GOT3 (cell line): ENCODE data around the gene GLDN.
"Not testable (repeated sequence)": the region's sequence is repeated elsewhere in the genome, so short reads cannot be mapped to it uniquely, and the experiment has no call there.

Source experiments
- DNase-seq: peaks from one replicate; lab custom pipeline; 2025; ENCODE audit warnings: mixed read lengths; lab: John Stamatoyannopoulos, UW

Gene GLDN

DNA sequence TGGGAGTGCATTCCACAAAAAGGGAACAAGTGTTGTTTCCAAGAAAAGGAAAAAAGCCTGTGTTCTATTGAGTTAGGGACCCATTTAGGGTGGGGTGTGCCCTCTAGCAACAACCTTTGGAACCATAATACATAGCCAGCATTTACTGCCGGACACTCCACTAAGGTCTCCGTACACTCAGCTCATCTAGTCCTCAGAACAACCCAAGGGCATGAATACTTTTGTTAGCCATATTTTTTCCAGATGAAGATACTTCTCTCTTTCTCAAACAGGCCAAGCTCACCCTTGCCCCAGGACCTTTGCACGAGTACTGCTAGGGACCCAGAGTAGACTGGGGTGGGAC lies 46.2 kb downstream of the GLDN start:
- no peak for DNase-seq

DNA sequence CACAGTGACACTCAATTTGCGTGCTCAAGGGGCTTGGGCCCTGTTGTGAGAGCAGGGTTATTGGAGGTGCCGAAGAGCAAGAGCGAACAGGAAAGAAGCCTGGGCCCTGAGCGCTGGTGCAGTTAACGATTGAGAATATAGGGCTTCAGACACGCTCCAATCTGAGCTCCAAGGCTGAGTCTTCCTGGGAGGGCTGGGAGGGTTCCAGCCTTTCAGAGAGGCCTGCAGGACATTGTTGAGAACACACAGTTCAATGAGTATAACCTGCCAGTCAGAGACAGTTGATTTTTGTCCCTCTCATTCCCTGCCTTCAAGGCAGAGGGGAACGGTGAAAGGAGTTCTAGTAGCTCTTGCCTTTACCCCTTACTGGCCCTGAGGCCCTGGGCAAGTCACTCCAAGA lies 47.3 kb downstream of the GLDN start:
- DNase-seq = no peak

DNA sequence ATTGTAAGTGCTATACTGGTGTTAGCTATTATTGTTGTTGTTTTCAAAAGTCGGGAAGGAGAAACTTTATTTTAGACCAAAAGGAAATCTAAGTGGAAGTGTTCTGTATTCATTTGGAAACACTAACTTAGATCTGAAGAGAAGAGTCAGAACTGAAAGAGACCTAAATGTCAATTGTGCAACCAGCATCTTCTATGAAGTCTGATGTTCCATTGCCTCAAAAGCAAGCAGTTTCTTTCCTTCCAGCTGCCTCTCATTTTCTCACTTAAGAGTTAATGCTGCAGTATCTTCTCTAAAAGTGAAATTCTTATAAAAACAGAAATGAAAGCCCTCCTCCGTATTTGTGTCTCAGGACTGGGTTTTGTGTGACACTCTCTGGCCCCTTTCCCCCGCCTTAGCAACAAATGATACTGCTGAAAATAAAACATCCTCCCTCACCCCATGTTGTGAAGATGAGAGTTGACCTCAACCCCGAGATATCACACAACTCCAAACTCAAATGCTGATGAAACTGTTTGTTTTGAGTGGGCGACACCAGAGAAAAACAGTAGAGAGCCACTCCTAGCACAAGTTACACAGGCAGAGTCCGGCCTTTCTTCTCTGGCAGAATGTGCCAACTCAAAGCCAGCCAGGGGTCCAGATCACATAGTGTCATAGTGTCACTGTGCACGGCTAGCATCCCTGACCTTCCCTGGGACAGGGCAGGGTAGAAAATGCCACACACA lies 48.9 kb downstream of the GLDN start:
- DNase-seq = no peak

DNA sequence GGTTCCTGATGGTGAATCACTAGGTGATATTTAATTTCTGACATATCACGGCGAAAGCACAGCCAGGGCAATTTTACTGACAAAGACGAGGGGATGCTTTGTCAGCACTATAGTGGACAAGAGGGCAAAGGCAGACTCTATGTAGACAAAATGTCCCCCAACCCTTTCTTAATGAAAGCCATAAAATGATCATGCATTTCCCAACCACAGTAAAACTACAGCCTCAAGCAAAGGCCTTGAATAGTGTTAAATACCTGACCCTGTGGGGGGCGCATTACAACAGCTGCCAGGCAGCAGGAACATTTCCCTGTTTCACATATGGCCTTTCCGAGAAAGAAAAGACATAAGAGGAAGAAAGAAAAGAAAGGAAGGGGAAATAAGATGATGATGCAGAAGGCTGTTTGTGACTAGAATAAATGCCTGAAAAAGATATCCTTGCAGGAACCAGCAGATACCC lies 49.5 kb downstream of the GLDN start:
- no peak for DNase-seq

DNA sequence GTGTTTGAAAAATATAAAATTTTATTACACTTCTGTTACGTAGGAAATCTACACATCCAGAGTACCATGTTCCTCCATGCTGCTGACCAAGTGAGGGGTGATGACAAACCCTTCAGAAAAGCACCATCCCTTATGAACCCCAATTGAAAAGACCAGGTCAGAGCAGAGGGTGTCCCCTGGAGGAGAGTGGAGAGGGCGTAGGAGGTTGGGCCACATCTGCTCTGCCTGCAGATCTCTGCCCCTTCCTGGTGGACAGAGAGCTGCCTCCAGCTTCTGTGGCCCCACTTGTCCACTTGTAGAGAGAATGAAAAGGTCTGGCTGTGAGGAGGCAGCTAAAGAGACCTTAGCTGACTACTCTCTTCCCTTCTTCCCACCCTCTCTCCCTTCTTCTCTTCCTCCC lies 55.5 kb downstream of the GLDN start:
- no peak for DNase-seq

DNA sequence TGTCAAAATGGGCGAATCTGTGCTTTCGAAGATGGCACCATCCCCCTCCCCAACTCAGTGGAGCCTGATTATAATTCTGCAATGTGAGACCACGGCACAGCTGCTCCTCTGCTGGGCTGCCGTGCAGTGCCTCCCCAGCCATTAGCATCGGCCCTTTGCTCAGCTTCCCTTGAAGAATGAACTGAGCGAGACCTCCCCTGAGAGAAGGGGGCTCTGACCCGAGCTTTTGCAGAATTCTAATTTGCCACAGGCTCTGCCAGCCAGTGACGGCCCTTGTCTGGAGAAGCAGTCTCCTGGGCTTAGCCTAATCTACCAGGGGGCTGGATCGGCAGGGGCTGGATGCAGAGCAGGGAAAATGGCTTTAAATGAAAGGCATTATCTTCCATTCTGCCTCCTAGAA lies 57.2 kb downstream of the GLDN start:
- DNase-seq = no peak

DNA sequence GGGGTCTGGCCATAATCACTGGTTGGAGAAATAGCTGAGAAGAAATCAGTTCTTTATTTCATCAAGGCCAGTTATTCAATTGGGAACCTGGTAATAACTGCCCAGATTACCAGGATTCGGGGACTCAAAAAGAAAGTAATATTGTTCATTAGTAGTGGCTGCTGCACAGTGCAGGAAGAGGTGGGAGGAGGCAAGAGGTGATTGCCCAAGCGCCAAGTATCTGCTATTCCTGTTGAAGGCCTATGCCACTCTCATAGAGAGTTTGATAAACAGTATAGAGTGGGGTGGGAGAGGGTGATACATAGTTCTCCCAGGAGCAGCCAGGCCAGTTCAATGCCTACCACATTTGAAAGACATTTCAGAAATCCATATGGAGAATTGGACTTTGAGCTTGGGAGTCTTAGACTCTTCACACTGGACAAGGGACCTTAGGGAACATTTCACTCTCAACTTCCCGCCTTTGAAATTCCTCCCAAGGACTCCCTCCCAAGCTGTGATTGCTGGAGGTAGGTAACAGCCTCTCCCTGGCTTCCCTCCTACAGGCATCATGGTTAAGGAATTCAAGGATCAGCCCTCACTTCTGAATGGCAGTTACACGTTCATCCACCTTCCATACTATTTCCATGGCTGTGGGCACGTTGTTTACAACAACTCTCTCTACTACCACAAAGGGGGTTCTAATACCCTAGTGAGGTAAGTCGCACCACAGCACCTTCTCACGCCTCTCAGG lies 59.8 kb downstream of the GLDN start:
- DNase-seq = no peak

DNA sequence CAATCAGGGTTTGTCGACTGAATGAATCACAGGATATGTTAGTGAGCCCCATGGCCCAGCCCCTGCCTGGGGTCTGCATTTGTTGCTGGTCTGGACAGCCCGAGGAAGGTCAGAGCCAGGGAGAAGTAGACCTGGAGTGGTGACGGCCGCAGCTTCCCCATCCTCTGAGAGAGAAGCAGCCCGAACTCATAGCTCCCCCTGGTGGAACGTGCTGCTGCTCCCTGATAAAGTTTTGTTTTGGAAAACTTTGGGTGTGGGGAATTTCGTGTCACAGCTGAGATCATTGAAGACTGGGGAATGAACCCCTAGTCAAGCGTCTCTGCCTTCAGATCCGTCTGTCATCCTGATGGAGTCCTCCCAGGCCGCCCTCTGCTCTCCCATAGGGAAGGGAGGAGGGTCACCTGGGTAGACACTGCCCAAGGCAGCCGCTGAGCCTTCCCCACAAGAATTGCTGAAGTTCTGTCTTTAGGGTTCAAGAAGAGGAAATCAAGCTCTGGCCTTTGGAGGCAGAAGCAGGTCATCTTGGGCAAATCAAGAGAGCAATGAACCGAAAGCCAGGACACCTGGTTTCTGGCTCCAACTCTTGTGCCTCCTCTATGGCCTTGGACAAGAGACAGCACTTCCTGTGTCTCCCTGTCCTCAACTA lies 60.5 kb downstream of the GLDN start:
- no peak for DNase-seq

DNA sequence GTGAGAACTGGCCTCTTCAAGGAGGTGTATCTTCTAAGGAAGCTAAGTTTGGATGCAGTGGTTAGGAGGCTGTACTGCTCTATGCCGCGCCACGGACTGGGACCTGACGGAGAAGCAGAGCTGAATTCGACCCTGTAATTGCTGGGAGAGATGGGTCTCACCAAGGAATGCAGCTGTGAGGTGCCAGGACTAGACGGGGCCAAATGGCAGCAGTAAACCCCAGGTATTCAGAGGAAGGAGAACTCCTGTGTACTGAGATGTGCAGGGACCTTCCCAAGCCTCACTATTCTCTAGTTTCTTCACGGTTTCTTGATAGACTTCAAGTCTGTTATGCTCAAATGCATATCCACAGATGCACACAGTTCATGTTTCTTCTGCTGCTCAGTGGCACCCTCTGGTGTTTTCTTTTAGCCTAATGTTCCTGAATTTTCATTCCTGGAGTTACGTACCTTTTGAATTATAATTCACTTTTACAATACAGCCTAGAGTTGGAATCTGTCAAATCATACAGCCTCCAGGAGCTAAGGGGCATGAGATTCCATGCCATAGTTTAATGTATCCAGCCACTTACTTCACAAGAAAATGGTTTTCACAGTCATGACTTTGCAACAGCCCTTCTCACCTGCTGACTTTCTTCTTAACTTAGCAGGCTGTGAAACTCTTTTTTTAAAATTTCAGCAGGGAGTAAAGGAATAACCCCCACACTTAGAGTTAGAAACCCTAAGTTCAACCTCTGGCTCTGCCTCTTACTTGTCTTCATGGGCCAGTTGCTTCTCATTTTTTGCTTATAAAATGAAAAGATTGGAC lies 61.8 kb downstream of the GLDN start:
- no peak for DNase-seq

DNA sequence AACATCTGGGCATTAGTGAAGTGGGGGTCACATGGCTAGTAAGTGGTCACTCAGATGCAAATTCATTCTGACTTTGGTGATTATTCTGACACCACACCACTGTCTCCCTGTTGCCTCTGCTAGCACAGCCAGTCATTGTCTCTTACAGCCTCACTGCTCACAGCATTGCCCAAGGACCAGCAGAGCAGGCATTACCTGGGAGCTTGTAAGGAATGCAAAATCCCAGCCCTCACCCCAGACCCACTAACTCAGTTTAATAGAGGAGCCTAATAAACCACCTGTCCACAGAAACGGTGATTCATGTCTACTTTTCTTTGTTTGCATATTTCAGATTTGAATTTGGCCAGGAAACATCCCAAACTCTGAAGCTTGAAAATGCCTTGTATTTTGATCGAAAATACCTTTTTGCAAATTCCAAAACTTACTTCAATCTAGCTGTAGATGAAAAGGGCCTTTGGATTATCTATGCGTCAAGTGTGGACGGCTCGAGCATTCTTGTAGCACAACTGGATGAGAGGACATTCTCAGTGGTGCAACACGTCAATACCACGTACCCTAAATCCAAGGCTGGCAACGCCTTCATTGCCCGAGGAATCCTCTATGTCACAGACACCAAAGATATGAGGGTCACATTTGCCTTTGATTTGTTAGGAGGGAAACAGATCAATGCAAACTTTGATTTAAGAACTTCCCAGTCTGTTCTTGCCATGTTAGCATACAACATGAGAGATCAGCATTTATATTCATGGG lies 62.7 kb downstream of the GLDN start:
- DNase-seq = no peak

DNA sequence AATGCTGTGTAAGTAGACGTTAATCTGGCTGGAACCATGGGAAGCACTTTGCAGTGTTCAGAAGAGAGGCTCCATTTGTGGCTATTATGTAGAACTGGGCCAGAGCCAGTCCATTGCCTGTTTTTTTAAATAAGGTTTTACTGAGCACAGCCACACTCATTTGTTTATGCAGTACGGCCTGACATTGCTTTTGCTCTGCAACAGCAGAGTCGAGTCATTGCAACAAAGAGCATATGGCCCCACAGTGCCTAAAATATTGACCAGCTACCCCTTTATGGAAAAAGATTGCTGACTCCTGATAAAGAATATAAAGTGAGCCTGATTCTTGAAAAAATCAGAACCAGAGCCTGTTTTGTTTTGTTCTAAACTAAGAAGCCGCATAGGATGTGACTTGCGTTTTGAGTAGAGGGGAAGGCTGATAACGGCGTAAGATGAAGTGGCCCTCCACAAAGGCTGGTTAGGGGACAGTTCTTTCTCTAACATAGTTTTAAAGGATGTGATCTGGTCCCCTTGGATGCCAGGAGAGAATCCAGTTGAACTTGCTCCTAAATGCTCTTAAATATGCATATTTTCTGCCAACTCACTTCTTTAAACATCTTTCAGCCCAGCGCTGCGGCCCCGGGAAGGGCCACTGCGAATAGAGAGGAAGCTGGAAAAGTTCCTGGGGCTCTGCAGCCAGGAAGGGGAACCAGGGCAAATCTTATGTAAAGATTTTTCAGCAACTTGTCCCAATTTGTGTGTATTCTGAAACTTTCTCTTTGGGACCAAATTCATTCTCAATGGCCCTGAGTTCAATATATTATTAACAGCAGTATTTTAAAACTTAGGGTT lies 64.5 kb downstream of the GLDN start:
- DNase-seq = no peak

DNA sequence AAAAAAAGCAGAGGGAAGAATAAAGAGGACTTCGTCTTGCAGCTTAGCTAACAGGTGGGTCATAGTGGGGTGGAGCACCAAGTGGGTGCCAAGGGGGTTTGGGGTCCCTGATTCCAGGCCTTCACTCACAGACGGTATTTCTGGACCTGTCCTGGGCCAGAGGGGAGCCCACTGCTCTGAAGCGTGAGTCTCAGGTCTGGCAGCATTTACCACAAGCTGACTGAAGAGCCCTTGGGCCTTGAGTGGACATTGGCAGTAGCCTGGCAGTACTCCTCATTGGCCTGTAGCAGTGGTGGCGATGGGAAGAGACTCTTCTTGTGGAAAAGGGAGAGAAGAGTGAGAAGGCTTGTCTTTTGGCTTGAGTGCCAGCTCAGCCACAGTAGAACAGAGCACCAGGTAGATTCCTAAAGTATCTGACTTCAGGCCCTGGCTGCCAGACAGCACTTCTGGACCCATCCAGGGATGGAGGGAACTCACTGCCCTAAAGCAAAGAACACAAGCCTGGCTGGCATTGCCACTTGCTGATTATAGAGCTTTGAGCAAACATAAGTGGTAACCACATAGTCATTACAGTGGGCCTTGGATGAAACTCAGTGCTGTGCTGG lies 72.9 kb downstream of the GLDN start:
- no peak for DNase-seq

DNA sequence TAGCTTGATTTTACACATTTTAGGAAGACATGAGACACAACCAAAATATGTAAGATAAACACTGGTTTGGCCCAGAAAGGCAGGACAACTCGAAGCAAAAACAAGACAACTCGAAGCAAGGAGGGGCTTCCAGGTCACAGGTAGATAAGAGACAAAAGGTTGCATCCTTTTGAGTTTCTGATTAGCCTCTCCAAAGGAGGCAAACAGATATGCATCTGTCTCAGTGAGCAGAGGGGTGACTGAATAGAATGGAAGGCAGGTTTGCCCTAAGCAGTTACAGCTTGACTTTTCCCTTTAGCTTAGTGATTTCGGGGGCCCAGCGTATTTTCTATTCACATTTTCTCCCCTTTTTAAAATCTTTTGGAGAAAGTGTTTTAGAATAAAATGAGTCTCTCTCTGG lies 74.7 kb downstream of the GLDN start:
- DNase-seq = no peak

DNA sequence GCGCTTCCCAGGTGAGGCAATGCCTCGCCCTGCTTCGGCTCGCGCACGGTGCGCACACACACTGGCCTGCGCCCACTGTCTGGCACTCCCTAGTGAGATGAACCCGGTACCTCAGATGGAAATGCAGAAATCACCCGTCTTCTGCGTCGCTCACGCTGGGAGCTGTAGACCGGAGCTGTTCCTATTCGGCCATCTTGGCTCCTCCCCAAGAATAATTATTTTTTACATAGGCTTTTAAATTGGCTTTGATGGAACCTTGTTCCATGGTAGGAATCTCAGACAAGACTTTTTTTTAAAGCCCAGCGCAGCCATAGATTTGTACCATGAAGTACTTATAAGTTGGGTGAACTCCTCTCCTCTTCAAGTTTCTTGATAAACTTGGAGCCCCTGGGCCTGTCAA lies 81.6 kb downstream of the GLDN start:
- not testable (repeated sequence) for DNase-seq

DNA sequence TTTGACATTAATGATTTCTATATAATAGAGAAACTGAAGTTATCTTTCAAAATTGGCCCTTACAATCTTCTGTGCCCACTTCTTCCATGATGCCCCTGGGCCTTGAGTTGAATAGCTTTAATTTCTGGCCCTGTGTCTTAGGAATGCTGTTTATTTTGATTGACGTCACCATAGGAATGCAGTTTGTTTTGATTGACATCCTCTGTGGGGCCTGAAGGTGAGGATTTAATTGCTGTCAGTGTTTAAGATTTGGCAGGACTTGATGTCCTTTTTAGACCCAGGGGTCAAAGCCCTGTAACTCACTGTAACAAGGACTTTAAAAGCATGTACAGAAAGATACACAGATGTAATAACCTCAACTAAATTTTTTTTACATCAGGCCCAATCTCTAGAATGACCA lies 83.3 kb downstream of the GLDN start:
- DNase-seq = no peak

DNA sequence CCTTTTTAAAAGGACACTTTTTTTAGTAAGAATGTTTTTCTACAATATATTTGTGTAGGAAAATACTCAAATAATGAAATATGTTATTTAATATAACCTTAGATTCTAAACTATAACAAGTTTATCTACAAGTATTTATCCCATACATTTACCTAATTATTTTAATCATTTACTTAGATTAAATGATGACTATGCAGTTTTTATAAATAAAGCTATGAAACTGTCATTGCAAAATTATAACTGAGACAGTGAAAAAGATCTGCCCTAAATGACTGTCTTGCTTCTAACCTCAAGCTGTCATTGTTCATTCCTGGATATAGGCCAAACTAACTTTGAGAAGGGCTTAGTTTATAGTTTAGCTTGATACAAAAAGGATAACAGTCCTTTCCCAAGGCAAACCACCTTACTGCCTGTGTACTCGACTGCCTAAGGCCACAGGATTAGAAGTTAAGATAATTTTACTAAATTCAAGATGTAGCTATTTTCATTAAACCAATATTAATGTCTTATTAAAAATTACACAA lies 84.1 kb downstream of the GLDN start:
- DNase-seq = no peak

DNA sequence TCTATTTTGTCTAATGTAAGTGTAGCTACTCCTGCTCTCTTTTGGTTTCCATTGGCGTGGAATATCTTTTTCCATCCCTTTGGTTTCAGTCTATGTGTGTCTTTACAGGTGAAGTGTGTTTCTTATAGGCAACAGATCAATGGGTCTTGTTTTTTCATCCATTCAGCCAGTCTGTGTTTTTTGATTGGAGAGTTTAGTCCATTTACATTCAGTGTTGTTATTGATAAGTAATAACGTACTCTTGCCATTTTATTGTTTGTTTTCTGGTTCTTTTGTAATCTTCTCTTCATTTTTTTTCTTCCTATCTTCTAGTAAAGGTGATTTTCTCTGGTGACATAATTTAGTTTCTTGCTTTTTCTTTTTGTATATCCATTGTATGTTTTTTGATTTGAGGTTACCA lies 97.1 kb downstream of the GLDN start:
- DNase-seq = no peak

DNA sequence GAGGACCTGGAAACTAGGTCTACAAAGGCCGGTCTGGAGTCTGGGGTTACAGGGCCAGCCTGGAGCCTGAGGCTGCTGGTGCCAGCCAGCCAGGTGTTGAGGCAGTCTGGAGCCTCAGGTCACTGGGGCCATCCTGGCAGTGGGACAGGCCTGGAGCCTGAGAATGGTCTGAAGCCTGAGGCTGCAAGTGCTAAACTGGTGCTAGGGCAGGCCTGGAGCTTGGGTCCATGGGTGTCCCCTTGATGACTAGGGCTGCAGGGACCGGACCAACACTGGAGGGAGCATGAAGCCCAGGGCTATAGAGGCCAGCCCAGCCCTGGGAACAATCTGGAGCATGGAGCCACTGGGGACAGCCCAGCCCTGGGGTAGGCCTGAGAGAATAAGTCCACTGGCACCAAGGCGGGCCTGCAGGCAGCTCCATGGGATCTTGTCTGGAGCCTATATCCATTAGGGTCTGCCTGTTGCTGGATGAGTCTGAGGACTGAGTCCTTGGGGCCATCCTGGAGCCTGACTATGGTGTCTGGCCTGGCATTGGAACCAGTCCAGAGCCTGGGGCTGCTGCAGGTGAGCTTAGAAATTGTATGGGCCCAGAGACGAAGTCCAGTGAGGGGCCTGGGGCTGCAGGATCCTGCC lies 101.9 kb downstream of the GLDN start:
- DNase-seq = no peak

DNA sequence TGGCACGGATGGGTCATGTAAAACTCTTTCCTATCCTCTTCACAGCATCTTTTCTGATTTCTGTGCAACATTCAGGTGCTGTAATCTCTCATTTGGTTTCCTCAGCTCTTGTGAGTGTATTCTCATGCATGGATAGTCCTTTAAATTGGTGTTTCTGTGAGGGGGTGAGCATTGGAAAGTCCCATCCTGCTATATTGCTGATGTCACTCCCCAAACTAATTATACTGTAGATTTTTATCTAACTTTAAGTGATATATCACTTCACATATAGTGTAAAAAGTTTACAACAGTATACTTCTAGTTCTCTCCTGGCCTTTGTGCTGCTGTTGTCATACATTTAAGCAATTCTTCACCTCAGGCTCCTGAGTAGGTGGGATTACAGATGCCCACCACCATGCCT lies 102.7 kb downstream of the GLDN start:
- DNase-seq = no peak

DNA sequence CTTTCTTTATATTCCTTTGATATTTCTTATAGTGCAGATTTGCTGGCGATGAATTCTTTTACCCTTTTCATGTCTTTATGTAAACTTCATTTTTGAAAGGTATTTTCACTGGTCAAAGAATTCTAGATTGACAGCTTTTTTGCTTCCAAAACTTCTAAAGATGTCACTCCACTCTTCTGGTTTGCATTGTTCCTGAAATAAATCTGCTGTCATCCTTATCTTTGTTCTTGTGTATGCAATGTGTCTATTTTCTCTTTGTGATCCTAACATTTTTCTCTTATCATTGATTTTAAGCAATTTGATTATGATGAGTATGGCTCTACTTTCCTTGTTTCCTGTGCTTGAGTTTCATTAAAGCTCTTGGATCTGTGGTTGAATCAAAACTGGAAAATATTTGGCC lies 103.4 kb downstream of the GLDN start:
- no peak for DNase-seq
